NB4 (cell line): ENCODE results near the gene EXOC6B.

Experiments
- DNase-seq: peaks from one replicate; pipeline ENCODE4 v3.0.0; 2010; ENCODE audit warnings: low read depth
- H3K4me3 ChIP-seq: one replicate; pipeline ENCODE4 v1.5.1; 2011; ENCODE audit warnings: mild to moderate bottlenecking, low read depth, low read length, moderate library complexity
- MYC ChIP-seq: IDR thresholded peaks from 2 replicates; pipeline ENCODE4 v1.6.1; 2011; ENCODE audit warnings: low read depth, low read length
- POLR2A ChIP-seq: IDR thresholded peaks from 2 replicates; pipeline ENCODE4 v1.6.1; 2011; ENCODE audit warnings: mild to moderate bottlenecking; ENCODE audit not compliant: insufficient read length; ENCODE audit errors: extremely low read depth
- TF ChIP-seq, protein P1 (sequence below): IDR thresholded peaks from one replicate; pipeline ENCODE4 v1.5.1; 2012; ENCODE audit warnings: low read depth, low read length
- TF ChIP-seq, protein P2 (sequence below): IDR thresholded peaks from 2 replicates; pipeline ENCODE4 v1.6.1; 2011; ENCODE audit warnings: low read depth, low read length

EXOC6B gene

DNA sequence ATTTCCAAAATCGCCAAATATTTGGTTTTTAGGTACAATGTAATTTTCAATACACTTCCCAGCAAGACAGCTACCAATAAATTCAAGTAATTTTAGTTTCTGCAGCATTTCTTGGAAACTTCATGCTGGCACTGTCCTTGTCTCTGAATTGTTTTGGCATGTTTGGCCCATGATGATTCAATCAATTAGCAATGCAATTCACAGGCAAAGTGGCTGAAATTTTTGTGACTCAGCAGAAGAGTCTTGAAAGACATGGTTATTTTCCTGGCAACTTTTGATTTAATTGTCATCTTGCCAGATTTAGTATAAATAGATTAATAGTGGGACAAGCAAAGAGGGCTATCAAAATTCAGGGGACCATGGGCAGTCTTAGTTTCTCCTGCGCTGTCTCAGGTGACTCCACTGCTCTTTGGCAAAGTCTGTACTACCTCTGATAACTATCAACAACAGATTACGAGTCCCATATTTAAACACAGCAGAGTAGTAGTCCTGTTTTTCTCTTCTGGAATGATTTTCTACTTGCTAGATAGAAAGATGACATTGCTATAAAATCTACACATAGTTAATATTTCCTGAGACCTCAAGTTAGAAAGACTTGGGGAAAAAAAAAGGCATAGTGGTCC, 589.3 kb downstream of the EXOC6B start:
- no peak overlapping the region for H3K4me3 ChIP-seq
- TF ChIP-seq POLR2A: no peak
- TF ChIP-seq, protein P1, sequence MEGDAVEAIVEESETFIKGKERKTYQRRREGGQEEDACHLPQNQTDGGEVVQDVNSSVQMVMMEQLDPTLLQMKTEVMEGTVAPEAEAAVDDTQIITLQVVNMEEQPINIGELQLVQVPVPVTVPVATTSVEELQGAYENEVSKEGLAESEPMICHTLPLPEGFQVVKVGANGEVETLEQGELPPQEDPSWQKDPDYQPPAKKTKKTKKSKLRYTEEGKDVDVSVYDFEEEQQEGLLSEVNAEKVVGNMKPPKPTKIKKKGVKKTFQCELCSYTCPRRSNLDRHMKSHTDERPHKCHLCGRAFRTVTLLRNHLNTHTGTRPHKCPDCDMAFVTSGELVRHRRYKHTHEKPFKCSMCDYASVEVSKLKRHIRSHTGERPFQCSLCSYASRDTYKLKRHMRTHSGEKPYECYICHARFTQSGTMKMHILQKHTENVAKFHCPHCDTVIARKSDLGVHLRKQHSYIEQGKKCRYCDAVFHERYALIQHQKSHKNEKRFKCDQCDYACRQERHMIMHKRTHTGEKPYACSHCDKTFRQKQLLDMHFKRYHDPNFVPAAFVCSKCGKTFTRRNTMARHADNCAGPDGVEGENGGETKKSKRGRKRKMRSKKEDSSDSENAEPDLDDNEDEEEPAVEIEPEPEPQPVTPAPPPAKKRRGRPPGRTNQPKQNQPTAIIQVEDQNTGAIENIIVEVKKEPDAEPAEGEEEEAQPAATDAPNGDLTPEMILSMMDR: no peak
- TF ChIP-seq MYC: no peak
- TF ChIP-seq, protein P2, sequence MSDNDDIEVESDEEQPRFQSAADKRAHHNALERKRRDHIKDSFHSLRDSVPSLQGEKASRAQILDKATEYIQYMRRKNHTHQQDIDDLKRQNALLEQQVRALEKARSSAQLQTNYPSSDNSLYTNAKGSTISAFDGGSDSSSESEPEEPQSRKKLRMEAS: no peak
- DNase-seq: no peak

DNA sequence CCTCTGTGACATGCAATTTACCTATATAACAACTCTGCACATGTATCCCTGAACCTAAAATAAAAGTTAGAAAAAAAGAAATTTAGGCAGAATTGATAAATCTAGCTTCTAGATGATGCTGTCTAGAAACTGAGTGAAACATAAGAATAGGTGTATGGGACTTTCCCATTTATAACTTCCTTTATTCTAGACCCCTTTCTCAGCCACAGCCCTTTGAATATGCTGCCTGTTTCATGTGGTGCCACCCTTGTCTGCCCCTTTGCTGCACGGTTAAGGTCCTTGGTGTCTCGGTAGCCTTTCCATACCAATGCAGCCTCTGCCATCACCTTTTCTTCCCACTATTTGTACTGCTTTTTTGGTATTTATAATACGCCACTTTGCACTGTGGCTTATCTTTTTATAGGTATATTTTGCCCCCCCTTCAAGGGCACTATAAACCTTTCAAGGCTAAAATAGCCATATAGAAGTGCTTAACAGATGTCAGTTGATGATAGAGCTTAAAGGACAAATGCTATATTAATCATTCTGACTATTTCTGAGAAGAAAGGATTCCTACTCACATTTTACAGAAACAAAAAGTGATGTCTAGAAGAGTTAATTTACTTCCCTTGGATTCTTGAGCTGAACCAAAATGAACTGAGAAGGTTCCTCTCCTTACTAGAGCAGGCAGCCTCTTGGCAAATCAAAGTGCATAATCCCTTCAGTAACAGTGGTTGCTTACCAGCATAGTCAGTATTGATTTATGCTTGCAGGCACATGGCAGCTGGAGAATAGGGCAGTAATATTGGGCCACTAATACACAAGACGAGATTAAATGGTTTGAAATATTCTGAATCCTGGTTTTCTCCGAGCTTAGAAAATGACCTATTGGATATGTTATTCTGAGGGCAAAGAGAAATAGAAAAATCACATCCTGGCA, 590.1 kb downstream of the EXOC6B start:
- no peak overlapping the region for H3K4me3 ChIP-seq
- DNase-seq: no peak
- TF ChIP-seq MYC (no peak), POLR2A (no peak)
- TF ChIP-seq, protein P2: no peak
- TF ChIP-seq, protein P1: no peak

DNA sequence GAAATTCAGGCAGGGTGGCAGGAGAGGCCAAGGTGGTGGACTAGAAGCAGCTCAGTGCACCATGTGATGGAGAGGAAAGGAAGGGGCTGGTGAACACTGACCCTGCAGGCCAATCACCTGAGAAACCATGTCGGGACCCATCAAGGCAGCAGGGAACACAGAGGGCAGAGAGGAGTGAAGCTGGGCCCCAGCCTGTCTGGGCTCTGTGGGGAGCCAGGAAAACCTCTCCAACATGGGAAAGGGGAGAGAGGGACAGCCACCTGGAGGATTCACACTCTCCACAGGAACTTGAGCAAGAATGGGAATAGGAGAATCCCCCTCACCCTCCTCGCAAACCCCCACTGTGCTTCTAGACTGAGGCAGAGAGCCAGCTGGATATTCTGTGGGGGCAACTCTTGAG, 592.6 kb downstream of the EXOC6B start:
- no peak overlapping the region for H3K4me3 ChIP-seq
- TF ChIP-seq, protein P1: no peak
- no peak for TF ChIP-seq POLR2A
- TF ChIP-seq MYC: no peak
- TF ChIP-seq, protein P2: no peak
- no peak for DNase-seq

DNA sequence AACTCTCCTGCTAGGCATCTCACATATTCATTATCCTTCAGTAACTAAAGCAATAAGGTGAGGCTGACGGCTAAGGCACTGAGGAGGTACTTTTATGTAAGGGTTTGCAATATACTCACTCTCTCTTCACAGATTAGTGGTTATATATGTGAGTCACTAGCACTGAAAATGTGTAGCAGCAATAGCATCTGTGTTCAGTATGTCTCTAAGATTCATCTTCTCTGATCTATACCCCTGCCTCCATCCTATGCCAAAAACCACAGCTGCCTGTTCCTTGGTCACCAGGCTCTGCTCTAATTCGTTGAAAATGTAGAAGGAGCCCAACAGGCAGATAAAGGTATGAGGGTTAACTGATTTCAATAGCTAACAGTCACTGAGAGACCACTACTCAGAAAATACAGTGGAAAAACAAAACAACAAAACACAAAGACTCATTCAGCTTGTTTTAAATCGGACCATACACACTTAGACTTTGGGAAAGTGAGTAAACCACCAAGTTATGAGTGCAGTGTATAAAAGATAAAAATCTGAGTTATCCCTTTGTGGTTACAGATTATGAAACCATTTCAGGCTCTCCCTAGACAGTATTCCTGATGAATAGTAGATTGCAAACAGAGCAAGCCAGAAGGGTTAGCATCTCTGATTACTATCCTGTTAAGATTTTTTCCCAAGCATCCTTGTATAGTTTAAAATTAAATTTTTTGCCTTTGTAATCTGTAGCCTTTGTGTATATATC, 602.8 kb downstream of the EXOC6B start:
- TF ChIP-seq, protein P1: no peak
- TF ChIP-seq, protein P2: no peak
- TF ChIP-seq MYC: no peak
- no peak for TF ChIP-seq POLR2A
- DNase-seq: no peak
- H3K4me3 ChIP-seq: no peak overlapping the region

DNA sequence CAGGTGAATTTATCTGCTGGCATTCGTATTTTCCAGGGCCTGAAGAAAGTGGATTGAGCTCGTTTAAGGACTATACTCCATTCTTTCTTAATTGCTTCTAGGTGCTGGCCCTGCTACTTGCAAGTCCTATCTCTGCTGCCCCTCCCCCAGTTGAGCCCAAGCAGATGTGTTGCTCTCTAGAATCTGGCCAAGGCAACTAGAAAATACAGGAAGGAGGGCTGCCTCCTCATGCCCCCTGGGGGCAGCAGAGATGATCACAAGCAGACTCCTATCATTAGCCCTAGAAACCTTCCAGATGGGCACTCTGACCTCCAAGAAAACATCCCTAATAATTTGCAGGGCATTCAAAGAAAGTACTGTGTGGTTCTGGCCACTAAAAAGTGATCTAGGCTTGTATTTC, 605.7 kb downstream of the EXOC6B start:
- H3K4me3 ChIP-seq: no peak overlapping the region
- TF ChIP-seq, protein P1: peak; percentile 71
- TF ChIP-seq POLR2A: no peak
- TF ChIP-seq, protein P2: no peak
- DNase-seq: peak; percentile 55
